ENCODE measurements around the gene HINT1.

HINT1 gene

DNA sequence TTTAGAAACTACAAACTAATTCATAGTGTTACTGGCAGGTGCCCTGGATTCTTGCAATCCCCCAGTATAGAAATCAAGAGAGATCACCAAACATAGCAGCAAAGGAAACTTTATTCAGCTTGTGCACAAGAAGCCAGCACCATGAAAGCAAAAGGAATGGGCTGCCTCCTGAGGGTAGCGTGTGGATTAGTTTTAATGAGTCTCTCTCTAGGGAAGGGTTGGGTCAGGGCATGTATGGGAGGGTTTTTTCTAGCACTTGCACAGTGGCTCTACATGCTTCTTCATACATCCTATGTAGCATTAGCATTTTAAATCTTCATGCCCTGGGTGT, 44.1 kb upstream of the HINT1 start:
- no peak overlapping the region for H3K4me3 ChIP-seq (ENCODE audit: control insufficient read depth, low read depth, low read length)
- TF ChIP-seq, protein P1, sequence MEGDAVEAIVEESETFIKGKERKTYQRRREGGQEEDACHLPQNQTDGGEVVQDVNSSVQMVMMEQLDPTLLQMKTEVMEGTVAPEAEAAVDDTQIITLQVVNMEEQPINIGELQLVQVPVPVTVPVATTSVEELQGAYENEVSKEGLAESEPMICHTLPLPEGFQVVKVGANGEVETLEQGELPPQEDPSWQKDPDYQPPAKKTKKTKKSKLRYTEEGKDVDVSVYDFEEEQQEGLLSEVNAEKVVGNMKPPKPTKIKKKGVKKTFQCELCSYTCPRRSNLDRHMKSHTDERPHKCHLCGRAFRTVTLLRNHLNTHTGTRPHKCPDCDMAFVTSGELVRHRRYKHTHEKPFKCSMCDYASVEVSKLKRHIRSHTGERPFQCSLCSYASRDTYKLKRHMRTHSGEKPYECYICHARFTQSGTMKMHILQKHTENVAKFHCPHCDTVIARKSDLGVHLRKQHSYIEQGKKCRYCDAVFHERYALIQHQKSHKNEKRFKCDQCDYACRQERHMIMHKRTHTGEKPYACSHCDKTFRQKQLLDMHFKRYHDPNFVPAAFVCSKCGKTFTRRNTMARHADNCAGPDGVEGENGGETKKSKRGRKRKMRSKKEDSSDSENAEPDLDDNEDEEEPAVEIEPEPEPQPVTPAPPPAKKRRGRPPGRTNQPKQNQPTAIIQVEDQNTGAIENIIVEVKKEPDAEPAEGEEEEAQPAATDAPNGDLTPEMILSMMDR (IDR thresholded peaks at IDR 0.05; ENCODE audit: control insufficient read depth, insufficient read depth, low read depth, low read length, missing control alignments): no peak
- no peak for DNase-seq (ENCODE audit: low read depth)

DNA sequence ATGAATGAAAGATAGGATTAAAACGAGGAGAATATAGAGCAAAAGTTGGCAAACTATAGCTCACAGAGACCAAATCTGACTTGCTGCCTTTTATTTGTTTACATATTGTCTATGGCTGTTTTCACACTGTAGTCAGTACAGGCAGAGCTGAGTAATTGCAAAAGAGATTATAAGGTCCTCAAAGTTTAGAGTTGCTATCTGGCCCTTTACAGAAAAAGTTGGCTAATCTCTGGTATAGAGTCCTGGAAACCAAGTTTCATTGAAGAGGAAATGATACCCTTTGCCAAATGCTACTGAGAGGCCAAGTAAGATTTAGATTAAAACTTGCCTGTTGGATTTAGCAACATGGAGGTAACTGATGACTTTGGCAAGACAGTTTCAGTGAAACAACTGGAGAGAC, 41.7 kb upstream of the HINT1 start:
- TF ChIP-seq, protein P1 (IDR thresholded peaks at IDR 0.05; ENCODE audit: control insufficient read depth, insufficient read depth, low read depth, low read length, missing control alignments): no peak
- DNase-seq (ENCODE audit: low read depth): no peak
- no peak overlapping the region for H3K4me3 ChIP-seq (ENCODE audit: control insufficient read depth, low read depth, low read length)

DNA sequence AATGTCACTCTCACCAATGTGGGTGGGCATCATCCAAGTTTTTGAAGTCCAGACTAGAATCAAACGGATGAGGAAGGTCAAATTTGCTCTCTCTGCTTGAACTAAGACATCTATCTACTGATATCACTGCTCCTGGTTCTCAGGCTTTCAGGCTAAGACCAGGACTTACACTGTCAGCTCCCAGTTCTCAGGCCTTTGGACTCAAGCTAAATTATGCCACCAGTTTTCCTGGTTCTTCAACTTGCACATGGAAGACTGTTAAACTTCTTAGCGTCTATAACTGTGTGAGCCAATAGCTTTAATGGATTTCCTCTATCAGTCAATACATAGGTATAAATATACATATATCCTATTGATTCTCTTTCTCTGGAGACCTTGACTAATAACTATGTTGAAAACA, 41.0 kb upstream of the HINT1 start:
- TF ChIP-seq, protein P1 (IDR thresholded peaks at IDR 0.05; ENCODE audit: control insufficient read depth, insufficient read depth, low read depth, low read length, missing control alignments): no peak
- no peak for DNase-seq (ENCODE audit: low read depth)
- no peak overlapping the region for H3K4me3 ChIP-seq (ENCODE audit: control insufficient read depth, low read depth, low read length)

DNA sequence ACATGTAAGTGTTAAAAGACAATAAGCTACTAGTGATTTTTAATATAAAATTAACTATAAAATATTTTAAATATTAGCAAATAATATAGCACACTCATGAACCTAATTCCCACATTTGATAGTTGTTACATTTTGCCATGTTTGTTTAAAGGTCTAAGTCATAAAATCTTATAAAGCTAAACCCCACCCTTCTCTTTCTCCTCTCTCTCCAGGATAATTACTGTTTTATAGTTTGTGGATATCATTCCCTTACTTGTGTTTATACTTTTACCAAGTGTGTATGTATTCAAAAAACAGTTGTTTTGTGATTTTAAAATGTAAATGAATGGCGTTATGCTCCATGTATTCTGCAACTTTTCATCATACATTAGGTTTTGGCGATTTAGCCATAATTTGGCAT, 39.9 kb upstream of the HINT1 start:
- TF ChIP-seq, protein P1 (IDR thresholded peaks at IDR 0.05; ENCODE audit: control insufficient read depth, insufficient read depth, low read depth, low read length, missing control alignments): no peak
- no peak overlapping the region for H3K4me3 ChIP-seq (ENCODE audit: control insufficient read depth, low read depth, low read length)
- no peak for DNase-seq (ENCODE audit: low read depth)

DNA sequence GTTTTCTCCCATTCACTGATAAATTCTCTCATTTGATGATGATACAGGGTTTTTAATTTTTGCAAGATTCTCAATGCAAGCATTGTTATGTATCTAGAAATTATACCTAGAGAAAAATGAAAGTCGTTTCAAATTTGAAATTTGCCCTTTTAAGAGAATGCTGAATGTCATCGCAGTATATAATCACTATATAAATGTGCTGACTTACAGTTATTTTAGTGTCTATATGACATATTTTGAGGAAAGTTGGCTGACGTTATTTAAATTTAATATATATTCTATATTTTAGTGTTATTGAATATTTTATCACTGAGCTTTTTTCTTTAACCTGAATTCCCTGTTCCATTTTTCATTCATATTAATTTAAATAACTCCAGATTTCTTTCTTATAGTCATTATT, 35.5 kb upstream of the HINT1 start:
- H3K4me3 ChIP-seq (ENCODE audit: control insufficient read depth, low read depth, low read length): no peak overlapping the region
- TF ChIP-seq, protein P1 (IDR thresholded peaks at IDR 0.05; ENCODE audit: control insufficient read depth, insufficient read depth, low read depth, low read length, missing control alignments): no peak
- DNase-seq (ENCODE audit: low read depth): no peak

DNA sequence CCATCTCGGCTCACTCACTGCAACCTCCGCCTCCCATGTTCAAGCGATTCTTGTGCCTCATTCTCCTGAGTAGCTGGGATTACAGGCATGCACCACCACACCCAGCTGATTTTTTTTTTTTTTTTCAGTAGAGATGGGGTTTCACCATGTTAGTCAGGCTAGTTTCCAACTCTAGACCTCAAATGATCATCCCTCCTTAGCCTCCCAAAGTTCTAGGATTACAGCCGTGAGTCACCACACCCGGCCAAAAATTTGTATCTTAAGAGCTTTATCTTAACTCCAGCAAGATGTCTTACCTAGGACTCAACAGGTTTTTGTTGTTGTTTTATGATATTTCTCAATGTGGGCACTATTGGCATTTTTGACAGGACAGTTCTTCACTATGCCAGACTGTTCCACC, 33.6 kb upstream of the HINT1 start:
- TF ChIP-seq, protein P1 (IDR thresholded peaks at IDR 0.05; ENCODE audit: control insufficient read depth, insufficient read depth, low read depth, low read length, missing control alignments): no peak
- DNase-seq (ENCODE audit: low read depth): no peak
- no peak overlapping the region for H3K4me3 ChIP-seq (ENCODE audit: control insufficient read depth, low read depth, low read length)

DNA sequence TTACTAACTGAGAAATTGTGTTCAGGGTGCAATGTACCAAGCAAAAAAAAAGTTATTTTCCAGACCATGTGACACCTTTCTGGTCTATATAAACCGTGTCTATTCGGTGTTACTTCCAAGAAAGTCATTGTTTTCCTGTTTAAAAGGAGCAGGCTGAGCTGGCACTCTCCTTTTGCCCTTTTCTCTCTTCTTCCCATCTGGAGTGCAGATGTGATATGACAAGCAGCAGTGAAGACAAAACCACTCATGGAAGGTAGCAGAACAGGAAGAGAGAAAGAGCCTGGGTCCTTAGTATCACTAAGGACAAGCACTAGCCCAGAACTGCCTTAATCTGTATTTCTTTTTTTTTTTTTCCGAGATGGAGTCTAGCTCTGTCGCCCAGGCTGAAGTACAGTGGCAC, 31.3 kb upstream of the HINT1 start:
- DNase-seq (ENCODE audit: low read depth): peak; percentile 1
- TF ChIP-seq, protein P1 (IDR thresholded peaks at IDR 0.05; ENCODE audit: control insufficient read depth, insufficient read depth, low read depth, low read length, missing control alignments): no peak
- H3K4me3 ChIP-seq (ENCODE audit: control insufficient read depth, low read depth, low read length): no peak overlapping the region
